ENCODE measurements around the gene LMTK2.

LMTK2 gene

GRCh38 chr7:98174334-98175259, 67.9 kb downstream of the LMTK2 start:
- TF ChIP-seq REST (IDR thresholded peaks at IDR 0.05; ENCODE audit: insufficient read depth in 1 of 2, low read depth in 2 of 2, low read length in 2 of 2) (no peak), SIN3A (IDR thresholded peaks at IDR 0.05; ENCODE audit: borderline replicate concordance, insufficient read depth, low read length) (no peak), TAF1 (IDR thresholded peaks at IDR 0.05; ENCODE audit: borderline replicate concordance, insufficient read depth, low read length) (no peak), POLR2AphosphoS5 (IDR thresholded peaks at IDR 0.05; ENCODE audit: low read depth, low read length) (no peak), FOXP2 (optimal IDR thresholded peaks at IDR 0.05; ENCODE audit: borderline replicate concordance, extremely low read depth, extremely low read length, insufficient read depth) (no peak)

- TF ChIP-seq FOXP2 (optimal IDR thresholded peaks at IDR 0.05; ENCODE audit: borderline replicate concordance, extremely low read depth, extremely low read length, insufficient read depth) (no peak), TAF1 (IDR thresholded peaks at IDR 0.05; ENCODE audit: borderline replicate concordance, insufficient read depth, low read length) (no peak), POLR2AphosphoS5 (IDR thresholded peaks at IDR 0.05; ENCODE audit: low read depth, low read length) (no peak), REST (IDR thresholded peaks at IDR 0.05; ENCODE audit: insufficient read depth in 1 of 2, low read depth in 2 of 2, low read length in 2 of 2) (no peak), SIN3A (IDR thresholded peaks at IDR 0.05; ENCODE audit: borderline replicate concordance, insufficient read depth, low read length) (no peak)
Measured at GRCh38 chr7:98175260-98175940, 68.7 kb downstream of the LMTK2 start.

GRCh38 chr7:98177553-98177952, 70.9 kb downstream of the LMTK2 start:
- TF ChIP-seq TAF1 (IDR thresholded peaks at IDR 0.05; ENCODE audit: borderline replicate concordance, insufficient read depth, low read length) (no peak), SIN3A (IDR thresholded peaks at IDR 0.05; ENCODE audit: borderline replicate concordance, insufficient read depth, low read length) (no peak), POLR2AphosphoS5 (IDR thresholded peaks at IDR 0.05; ENCODE audit: low read depth, low read length) (no peak), FOXP2 (optimal IDR thresholded peaks at IDR 0.05; ENCODE audit: borderline replicate concordance, extremely low read depth, extremely low read length, insufficient read depth) (no peak), REST (IDR thresholded peaks at IDR 0.05; ENCODE audit: insufficient read depth in 1 of 2, low read depth in 2 of 2, low read length in 2 of 2) (no peak)

- TF ChIP-seq SIN3A (IDR thresholded peaks at IDR 0.05; ENCODE audit: borderline replicate concordance, insufficient read depth, low read length) (no peak), REST (IDR thresholded peaks at IDR 0.05; ENCODE audit: insufficient read depth in 1 of 2, low read depth in 2 of 2, low read length in 2 of 2) (no peak), TAF1 (IDR thresholded peaks at IDR 0.05; ENCODE audit: borderline replicate concordance, insufficient read depth, low read length) (no peak), POLR2AphosphoS5 (IDR thresholded peaks at IDR 0.05; ENCODE audit: low read depth, low read length) (no peak), FOXP2 (optimal IDR thresholded peaks at IDR 0.05; ENCODE audit: borderline replicate concordance, extremely low read depth, extremely low read length, insufficient read depth) (no peak)
Measured at GRCh38 chr7:98178321-98178720, 71.7 kb downstream of the LMTK2 start.
